HK-2 (cell line): Measurements from ENCODE around the gene ACBD6.
"Not testable (repeated sequence)": the region's sequence is repeated elsewhere in the genome, so short reads cannot be mapped to it uniquely, and the experiment has no call there.

Experiments
- DNase-seq: peaks from one replicate; pipeline ENCODE4 v3.0.0-alpha.2; 2018; ENCODE audit not compliant: unreplicated experiment

ACBD6 gene

DNA sequence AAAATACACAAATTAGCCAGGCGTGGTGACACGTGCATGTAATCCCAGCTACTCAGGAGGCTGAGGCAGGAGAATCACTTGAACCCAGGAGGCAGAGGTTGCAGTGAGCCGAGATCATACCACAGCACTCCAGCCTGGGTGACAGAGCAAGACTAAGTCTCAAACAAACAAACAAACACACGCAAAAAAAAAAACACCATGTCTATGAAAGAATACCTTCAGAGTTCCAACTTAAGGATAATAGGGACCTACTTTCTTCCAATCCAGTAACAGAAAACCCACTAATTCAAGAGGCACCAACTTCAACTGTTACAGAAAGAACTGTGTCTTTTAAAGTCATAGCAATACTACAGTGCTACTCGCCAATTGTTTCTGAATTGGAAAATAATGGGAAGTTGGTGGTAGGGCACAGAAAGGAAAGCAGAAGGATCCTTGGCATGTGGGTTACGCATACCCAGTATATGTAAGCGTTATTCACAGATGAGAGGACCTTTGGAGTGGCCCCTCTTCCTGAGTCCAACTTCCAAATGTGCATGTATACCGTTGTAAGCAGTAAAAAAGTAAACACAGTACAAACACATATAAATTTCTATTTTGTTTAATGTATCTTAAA, 87.0 kb downstream of the ACBD6 start:
- DNase-seq = no peak

DNA sequence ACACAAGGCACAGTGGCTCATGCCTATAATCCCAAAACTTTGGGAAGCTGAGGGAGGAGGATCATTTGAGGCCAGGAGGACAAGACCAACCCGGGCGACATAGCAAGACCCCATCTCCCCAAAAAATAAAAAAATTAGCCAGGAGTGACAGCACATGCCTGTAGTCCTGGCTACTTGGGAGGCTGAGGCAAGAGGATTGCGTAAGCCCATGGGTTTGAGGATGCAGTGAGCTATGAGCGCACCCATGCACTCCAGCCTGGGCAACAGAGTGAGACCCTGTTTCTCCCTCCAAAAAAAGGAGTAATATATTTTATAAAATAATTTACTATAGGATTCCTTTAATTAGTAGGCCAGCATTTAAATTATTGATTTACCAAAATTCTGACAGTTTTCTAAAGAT, 89.8 kb downstream of the ACBD6 start:
- no peak for DNase-seq

DNA sequence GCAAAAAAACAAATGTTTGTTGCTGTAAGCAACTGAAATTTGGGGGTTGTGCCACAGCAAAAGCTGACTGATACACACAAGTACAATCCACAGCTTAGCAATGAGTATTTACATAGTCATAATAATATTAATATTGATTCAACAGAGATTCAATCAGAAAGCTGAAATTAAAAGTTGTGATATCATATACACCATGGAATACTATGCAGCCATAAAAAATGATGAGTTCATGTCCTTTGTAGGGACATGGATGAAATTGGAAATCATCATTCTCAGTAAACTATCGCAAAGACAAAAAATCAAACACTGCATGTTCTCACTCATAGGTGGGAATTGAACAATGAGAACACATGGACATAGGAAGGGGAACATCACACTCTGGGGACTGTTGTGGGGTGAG, 94.2 kb downstream of the ACBD6 start:
- DNase-seq = not testable (repeated sequence)

- DNase-seq = no peak
Observed at GRCh38 chr1:180407051-180407450, 95.3 kb downstream of the ACBD6 start.

DNA sequence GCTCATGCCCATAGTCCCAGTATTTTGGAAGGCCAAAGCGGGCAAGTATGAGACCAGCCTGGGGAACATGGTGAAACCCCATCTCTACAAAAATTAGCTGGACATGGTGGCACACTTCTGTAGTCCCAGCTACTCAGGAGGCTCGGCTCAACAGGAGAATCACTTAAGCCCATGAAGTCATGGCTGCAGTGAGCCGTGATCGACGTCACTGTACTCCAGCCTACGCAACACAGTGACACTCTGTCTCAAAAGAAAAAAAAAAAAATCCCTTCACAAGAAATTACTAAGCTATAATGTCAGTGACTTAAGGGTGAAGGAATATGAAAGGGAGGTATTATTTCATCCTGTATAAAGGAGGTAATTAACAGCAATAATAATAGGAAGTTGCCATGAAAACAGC, 99.8 kb downstream of the ACBD6 start:
- DNase-seq = no peak

DNA sequence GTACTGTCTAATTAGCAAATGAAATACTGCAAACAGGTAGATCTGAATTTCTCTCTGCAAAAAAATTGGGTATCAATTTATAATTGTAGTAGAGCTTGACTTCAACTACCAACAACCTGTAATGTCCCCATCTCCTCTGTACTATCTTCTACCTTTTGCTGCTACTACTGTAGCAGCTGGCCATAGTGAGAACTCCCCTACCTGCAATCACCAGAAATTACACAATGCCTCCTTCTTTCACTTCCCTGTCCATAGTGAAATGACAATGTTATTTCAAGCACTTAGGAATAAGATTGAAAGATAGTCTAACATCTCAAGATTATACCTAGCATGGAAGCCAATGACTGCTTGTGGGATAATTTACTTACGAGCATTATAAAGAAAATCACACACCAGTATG, 100.4 kb downstream of the ACBD6 start:
- DNase-seq = no peak

DNA sequence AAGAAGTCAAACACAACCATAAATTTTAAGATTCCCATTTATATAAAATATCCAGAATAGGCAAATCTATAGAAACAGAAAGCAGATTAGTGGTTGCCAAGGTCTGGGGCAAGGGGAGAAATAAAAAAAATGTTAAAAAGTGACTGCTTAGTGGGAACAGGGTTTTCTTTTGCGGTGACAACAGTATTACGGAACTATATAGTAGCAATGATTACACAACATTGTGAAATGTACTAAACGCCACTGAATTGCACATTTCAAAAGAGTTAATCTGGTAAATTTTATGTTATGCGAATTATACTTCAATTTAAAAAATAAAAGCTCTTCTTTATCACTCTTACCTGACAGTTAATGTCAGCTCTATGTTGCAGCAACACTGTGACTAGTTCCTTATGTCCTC, 105.2 kb downstream of the ACBD6 start:
- DNase-seq = no peak

GRCh38 chr1:180392427-180393145, 109.8 kb downstream of the ACBD6 start:
- DNase-seq = no peak

- no peak for DNase-seq
Observed at GRCh38 chr1:180392020-180392419, 110.4 kb downstream of the ACBD6 start.

DNA sequence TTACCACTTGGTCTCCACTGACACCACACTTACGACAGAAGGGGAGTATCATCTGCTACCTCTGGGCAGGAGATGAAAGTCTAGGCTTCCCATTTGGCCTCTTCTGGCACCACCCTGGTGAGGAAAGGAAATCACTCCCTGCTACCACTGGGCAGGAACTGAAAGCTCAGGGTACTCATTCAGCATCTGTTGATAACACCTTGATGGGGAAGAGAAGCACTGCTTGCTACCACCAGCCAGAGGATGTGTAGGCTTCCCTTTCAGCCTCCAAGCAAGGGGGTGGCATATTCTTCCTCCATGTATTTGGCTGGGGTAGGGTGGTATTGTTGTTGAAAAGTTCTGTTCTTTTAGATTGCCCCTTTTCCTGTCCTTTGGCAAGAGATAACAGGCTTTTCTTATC, 115.0 kb downstream of the ACBD6 start:
- no peak for DNase-seq

DNA sequence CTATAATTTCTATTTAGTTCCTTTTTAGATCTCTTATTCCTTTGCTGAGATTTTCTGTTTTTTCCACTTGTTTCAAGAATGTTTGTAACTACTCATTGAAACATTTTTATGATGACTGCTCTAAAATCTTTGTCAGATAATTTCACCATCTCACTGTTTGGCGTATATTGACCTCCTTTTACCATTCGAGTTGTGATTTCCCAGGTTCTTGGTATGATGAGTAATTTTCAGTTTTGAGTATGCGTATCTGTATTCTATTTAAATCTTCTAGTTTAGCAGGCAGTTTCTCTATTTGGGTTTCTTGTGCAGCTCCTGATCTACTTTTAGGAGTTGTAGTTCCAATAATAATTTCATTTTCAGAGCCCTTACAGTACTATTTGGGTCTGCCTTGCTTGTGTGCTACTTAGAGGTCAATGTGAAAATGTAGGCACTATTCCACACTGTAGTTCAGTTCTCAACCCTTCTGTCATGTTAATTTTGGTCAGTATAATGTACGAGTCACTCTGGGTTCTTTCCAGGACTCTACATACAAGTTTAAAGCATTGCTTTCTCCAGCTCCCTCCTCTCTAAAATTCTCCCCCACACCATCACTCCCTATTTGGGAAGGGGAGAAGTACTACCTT, 115.5 kb downstream of the ACBD6 start:
- DNase-seq = no peak

DNA sequence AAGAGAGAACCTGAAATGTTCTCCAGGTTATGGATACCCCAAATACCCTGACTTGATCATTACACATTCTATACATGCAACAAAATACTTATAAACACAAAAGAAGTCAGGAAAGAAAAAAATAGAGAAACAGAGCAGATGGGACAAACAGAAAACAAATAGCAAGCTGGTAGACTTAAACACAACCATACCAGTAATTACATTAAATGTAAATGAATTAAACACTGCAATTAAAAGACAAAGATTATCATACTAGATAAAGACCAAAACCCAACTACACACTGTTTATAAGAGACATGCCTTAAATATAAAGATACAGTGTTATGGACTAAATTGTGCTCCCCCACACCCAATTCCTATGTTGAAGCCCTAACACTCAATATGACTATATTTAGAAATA, 117.2 kb downstream of the ACBD6 start:
- no peak for DNase-seq

GRCh38 chr1:180384286-180385005, 117.9 kb downstream of the ACBD6 start:
- no peak for DNase-seq

DNA sequence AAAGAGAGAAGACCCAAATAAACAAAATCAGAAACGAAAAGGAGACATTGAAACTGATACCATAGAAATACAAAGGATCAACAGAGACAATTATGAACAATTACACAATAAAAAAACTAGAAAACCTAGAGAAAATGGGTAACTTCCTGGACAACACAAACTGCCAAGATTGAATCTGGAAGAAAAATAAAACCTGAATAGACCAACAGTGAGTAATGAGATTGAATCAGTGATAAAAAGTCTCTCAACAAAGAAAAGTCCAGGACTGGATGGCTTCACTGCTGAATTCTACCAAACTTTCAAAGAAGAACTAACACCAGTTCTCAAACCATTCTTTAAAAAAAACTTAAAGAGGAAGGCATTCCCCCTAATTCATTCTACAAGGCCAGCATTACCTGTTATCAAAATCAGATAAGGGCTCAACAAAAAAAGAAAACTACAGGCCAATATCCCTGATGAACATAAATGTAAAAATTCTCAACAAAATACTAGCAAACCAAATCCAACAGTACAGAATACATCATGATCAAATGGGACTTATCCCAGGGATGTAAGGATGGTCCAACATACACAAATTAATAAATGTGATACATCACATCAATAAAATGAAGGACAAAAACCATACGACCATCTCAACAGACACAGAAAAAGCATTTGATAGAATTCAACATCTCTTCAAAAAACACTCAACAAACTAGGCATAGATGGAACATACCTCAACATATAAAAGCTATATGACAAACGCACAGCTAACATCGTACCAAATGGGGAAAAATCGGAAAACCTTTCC, 119.9 kb downstream of the ACBD6 start:
- no peak for DNase-seq

DNA sequence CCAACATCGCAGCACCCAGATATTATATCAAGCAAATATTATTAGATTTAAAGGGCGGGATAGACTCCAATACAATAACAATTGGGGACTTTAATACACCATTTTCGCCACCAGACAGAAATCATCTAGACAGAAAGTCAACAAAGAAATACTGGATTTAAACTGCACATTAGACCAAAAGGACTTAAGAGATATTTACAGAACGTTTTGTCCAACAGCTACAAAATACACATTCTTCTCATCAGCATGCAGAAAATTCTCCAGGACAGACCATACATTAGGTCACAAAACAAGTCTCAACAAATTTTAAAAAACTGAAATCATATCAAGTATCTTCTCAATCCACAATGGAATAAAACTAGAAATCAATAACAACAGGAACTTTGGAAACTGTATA, 121.2 kb downstream of the ACBD6 start:
- no peak for DNase-seq

GRCh38 chr1:180380259-180381183, 121.9 kb downstream of the ACBD6 start:
- no peak for DNase-seq

GRCh38 chr1:180376800-180377199, 125.6 kb downstream of the ACBD6 start:
- no peak for DNase-seq

DNA sequence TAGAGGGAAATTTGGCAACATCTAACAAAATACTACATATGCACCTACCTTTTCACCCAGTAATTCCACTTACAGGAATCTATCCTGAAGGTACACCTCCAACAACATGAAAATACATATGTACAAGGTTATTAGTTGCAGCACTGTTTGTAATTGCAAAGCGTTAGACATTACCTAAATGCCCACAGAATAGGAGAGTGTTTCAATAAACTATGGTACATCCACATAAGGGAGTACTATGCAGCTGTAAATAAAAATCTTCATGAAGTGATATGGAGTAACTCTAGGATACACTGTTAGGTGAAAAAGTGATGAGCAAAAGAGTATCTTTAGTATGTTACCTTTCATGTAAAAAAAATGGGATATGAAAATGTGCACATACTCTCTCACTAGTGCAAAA, 126.1 kb downstream of the ACBD6 start:
- no peak for DNase-seq

DNA sequence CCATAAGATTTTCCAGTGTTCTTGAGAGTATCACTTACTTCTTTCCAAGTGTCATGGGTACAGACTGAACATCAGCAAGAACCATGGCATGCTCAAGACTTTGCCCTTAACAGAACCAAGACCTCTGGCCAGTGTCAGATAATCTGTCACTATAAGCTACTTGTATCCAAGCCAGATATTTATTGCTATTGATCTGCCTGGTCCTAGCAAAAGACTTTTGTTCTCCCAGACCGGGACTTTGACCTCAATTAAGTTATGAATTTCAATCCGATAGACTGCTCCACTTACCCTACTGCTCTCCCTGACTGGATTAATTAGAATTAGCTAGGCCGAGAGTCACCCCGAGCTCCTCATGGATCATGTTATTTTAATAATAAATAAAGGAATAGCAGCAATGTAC, 129.6 kb downstream of the ACBD6 start:
- no peak for DNase-seq

DNA sequence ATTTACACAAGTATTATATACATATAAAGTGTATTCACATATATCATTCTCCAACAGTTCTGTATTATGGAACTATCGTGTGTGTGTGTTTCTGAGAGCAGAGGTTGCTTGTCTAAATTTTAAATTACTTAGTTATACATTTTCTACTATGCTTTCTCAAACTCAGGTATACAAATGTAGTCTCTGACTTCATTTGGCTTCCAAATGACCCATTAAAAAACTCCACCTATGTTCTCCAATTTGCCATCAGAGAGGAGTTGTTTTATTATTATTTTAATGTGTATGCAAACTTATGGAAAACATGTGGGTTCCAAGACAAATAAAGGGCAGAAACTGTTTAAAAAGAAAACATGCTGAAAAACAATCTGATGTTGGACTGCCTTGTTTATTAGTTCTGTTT, 131.8 kb downstream of the ACBD6 start:
- DNase-seq = no peak

- DNase-seq = no peak
Observed at GRCh38 chr1:180370188-180370587, 132.2 kb downstream of the ACBD6 start.
